ENCODE measurements around the gene LHB.

LHB gene

GRCh38 chr19:49009828-49010227, 7.1 kb downstream of the LHB start:
- no peak for FAIRE-seq

- no peak for FAIRE-seq
Observed at GRCh38 chr19:49006905-49007304, 10.0 kb downstream of the LHB start.

- FAIRE-seq = no peak
Observed at GRCh38 chr19:49004964-49005614, 11.8 kb downstream of the LHB start.

- no peak for FAIRE-seq
Observed at GRCh38 chr19:49004133-49004532, 12.8 kb downstream of the LHB start.

GRCh38 chr19:48999481-49000325, 17.2 kb downstream of the LHB start:
- FAIRE-seq = no peak

GRCh38 chr19:48997972-48998371, 18.9 kb downstream of the LHB start:
- FAIRE-seq = no peak

- no peak for FAIRE-seq
Observed at GRCh38 chr19:48994035-48994386, 22.9 kb downstream of the LHB start.

GRCh38 chr19:48993175-48994034, 23.5 kb downstream of the LHB start, which contains the start of the genes GYS1 and RUVBL2:
Gene GYS1 (minus strand): TSS chr19:48993309. CDS start chr19:48993112, 197 bp downstream.
Gene RUVBL2 (plus strand): TSS chr19:48993887. CDS start chr19:48993912, 25 bp downstream.
- peak; percentile 99 for FAIRE-seq

GRCh38 chr19:48992581-48993174, 24.2 kb downstream of the LHB start:
- FAIRE-seq = no peak

- FAIRE-seq = no peak
Observed at GRCh38 chr19:48991873-48992580, 24.9 kb downstream of the LHB start.

- FAIRE-seq = no peak
Observed at GRCh38 chr19:48991011-48991609, 25.8 kb downstream of the LHB start.

GRCh38 chr19:48990400-48990799, 26.5 kb downstream of the LHB start:
- FAIRE-seq = no peak

- no peak for FAIRE-seq
Observed at GRCh38 chr19:48989701-48990291, 27.1 kb downstream of the LHB start.

GRCh38 chr19:48988860-48989259, 28.0 kb downstream of the LHB start:
- FAIRE-seq = no peak

GRCh38 chr19:48988286-48988685, 28.6 kb downstream of the LHB start:
- FAIRE-seq = no peak

- FAIRE-seq = no peak
Observed at GRCh38 chr19:48987323-48987722, 29.6 kb downstream of the LHB start.

GRCh38 chr19:48986211-48986610, 30.7 kb downstream of the LHB start:
- no peak for FAIRE-seq

- no peak for FAIRE-seq
Observed at GRCh38 chr19:48985711-48986110, 31.2 kb downstream of the LHB start.

- FAIRE-seq = no peak
Observed at GRCh38 chr19:48982280-48982679, 34.6 kb downstream of the LHB start.

- FAIRE-seq = no peak
Observed at GRCh38 chr19:48977061-48977460, 39.8 kb downstream of the LHB start.

Data from endometrium (tissue), 2 donors.